GM12878 (cell line): Measurements from ENCODE around the gene DOK7. TPM values are rescaled to one million over a fixed set of nuclear protein-coding genes. Genes with fewer than 3 reads are reported as not detected.

Source experiments
- ATAC-seq: fragments of 200-7000 bp; cut with Tn5 transposase; 3 replicates; pipeline ENCODE4 v1.9.1; 2020; ENCODE audit warnings: mild to moderate bottlenecking, moderate library complexity
- BruUV-seq: library from RNA; stranded (reverse); fragments of 400-500 nt; replicated peaks from 2 replicates; lab custom pipeline; 2021; lab: Mats Ljungman, UMichigan
- CTCF ChIA-PET: fragments of 300-600 bp; sonication (Branson Sonifier 250); formaldehyde crosslinking; extraction: SDS; loops from one replicate; lab custom pipeline; 2021; ENCODE audit warnings: inconsistent platforms; lab: Yijun Ruan, JAX
- POLR2A ChIA-PET: fragments of 350-600 bp; formaldehyde crosslinking; extraction: SDS; loops from one replicate; lab custom pipeline; 2021; ENCODE audit warnings: inconsistent platforms; lab: Charles Lee
- RAD21 ChIA-PET: fragments of 300-600 bp; sonication (Branson Sonifier 250); formaldehyde crosslinking; loops from one replicate; lab custom pipeline; 2023; ENCODE audit warnings: antibody characterized with exemption; ENCODE audit not compliant: unreplicated experiment; lab: Charles Lee
- SMC1A ChIA-PET: fragments of 300-600 bp; sonication (Branson Sonifier 250); formaldehyde crosslinking; loops from one replicate; lab custom pipeline; 2023; ENCODE audit not compliant: unreplicated experiment, uncharacterized antibody; lab: Charles Lee
- DNase-seq: peaks from one replicate; pipeline ENCODE4 v3.0.0-alpha.2; 2011; ENCODE audit warnings: low read depth, low spot score
- FAIRE-seq: peaks from 3 replicates; lab custom pipeline; 2011; peaks lifted over from hg19 to GRCh38; lab: Jason Lieb, UNC
- H2AFZ ChIP-seq: 2 replicates; pipeline ENCODE4 v1.6.0; 2011; ENCODE audit warnings: low read depth, low read length, control low read depth; ENCODE audit not compliant: control insufficient read depth
- H3K27ac ChIP-seq: 2 replicates; pipeline ENCODE4 v1.5.1; 2011; ENCODE audit warnings: control low read depth; ENCODE audit not compliant: control insufficient read depth, insufficient read depth
- H3K27me3 ChIP-seq, 2 experiments: replicated peaks in 1 of 2; 2 replicates each; pipeline versions ENCODE4 v1.6.0 to v1.6.1; 2011; ENCODE audit warnings: low read length in 1 of 2; ENCODE audit not compliant: control insufficient read depth in 2 of 2, insufficient read depth in 2 of 2
- H3K36me3 ChIP-seq, 2 experiments: 2 replicates each; pipeline ENCODE4 v1.5.1; 2011; ENCODE audit warnings: low read length in 1 of 2; ENCODE audit not compliant: control insufficient read depth in 2 of 2, insufficient read depth in 2 of 2
- H3K4me1 ChIP-seq: 2 replicates; pipeline ENCODE4 v1.6.1; 2011; ENCODE audit warnings: mild to moderate bottlenecking, low read length, moderate library complexity, mixed read lengths; ENCODE audit not compliant: control insufficient read depth, insufficient read depth
- H3K4me2 ChIP-seq: 2 replicates; pipeline ENCODE4 v1.6.0; 2011; ENCODE audit warnings: control low read depth; ENCODE audit not compliant: control insufficient read depth, insufficient read depth
- H3K4me3 ChIP-seq: fragments of 200-600 bp; sonication (generic); 2 replicates; pipeline ENCODE4 v1.5.1; 2016
- H3K79me2 ChIP-seq: 2 replicates; pipeline ENCODE4 v1.6.0; 2011; ENCODE audit warnings: low read length; ENCODE audit not compliant: control insufficient read depth, insufficient read depth
- H3K9ac ChIP-seq: 2 replicates; pipeline ENCODE4 v1.8.0; 2011; ENCODE audit warnings: low read length, control low read depth, mixed read lengths; ENCODE audit not compliant: control insufficient read depth, insufficient read depth
- H3K9me3 ChIP-seq: replicated peaks from 3 replicates; pipeline ENCODE4 v1.5.1; 2011; ENCODE audit warnings: mild to moderate bottlenecking, low read length; ENCODE audit not compliant: control insufficient read depth, insufficient read depth
- H4K20me1 ChIP-seq: 2 replicates; pipeline ENCODE4 v1.6.0; 2011; ENCODE audit not compliant: control insufficient read depth, insufficient read depth
- BHLHE40 ChIP-seq, 2 experiments: fragments of 450-650 bp in 1 of 2; IDR thresholded peaks; 2 replicates each; pipeline ENCODE4 v1.6.1; 2011 to 2017; ENCODE audit warnings: low read depth in 2 of 2, borderline replicate concordance in 1 of 2, improper control_type of control experiment in 1 of 2, low read length in 1 of 2, mild to moderate bottlenecking in 1 of 2
- BMI1 ChIP-seq: fragments of 450-650 bp; IDR thresholded peaks from 2 replicates; pipeline ENCODE4 v1.6.1; 2016; ENCODE audit warnings: mild to moderate bottlenecking, moderate library complexity, borderline replicate concordance
- CBX3 ChIP-seq: fragments of 200-600 bp; sonication (generic); IDR thresholded peaks from 2 replicates; pipeline ENCODE4 v1.6.1; 2016; ENCODE audit warnings: low read depth, borderline replicate concordance
- CREM ChIP-seq: IDR thresholded peaks from 2 replicates; pipeline ENCODE4 v1.6.1; 2014; ENCODE audit warnings: antibody characterized with exemption, low read depth
- IKZF1 ChIP-seq: fragments of 450-650 bp; conservative IDR thresholded peaks from 2 replicates; pipeline ENCODE4 v1.6.1; 2017; ENCODE audit warnings: antibody characterized with exemption, mild to moderate bottlenecking
- JUNB ChIP-seq: IDR thresholded peaks from 2 replicates; pipeline ENCODE4 v1.6.1; 2016; ENCODE audit warnings: antibody characterized with exemption, mild to moderate bottlenecking
- MXI1 ChIP-seq: fragments of 150-350 bp; IDR thresholded peaks from 2 replicates; pipeline ENCODE4 v1.6.1; 2011; ENCODE audit warnings: low read depth, mild to moderate bottlenecking, inconsistent platforms, low read length, improper control_type of control experiment
- MYB ChIP-seq: fragments of 150-350 bp; IDR thresholded peaks from 2 replicates; pipeline ENCODE4 v1.6.1; 2014; ENCODE audit warnings: mild to moderate bottlenecking, low read depth, low read length, borderline replicate concordance
- NR2C2 ChIP-seq: IDR thresholded peaks from 2 replicates; pipeline ENCODE4 v1.6.1; 2011; ENCODE audit warnings: borderline replicate concordance, low read depth; ENCODE audit not compliant: control insufficient read depth, insufficient read length
- POLR2A ChIP-seq: IDR thresholded peaks from 2 replicates; pipeline ENCODE4 v1.6.1; 2011; ENCODE audit warnings: low read depth, mild to moderate bottlenecking, low read length
- SMAD5 ChIP-seq: IDR thresholded peaks from 2 replicates; pipeline ENCODE4 v1.6.1; 2016; ENCODE audit warnings: antibody characterized with exemption, low read depth
- WRNIP1 ChIP-seq: IDR thresholded peaks from 2 replicates; pipeline ENCODE4 v1.6.1; 2011; ENCODE audit warnings: low read depth, low read length, improper control_type of control experiment, borderline replicate concordance
- ZBED1 ChIP-seq: IDR thresholded peaks from 2 replicates; pipeline ENCODE4 v1.6.1; 2016; ENCODE audit warnings: borderline replicate concordance
- WGBS: methylation state at CpG from one replicate; pipeline ENCODE4 v1.1.6; 2016; ENCODE audit warnings: low lambda C conversion rate; ENCODE audit not compliant: insufficient replicate concordance, insufficient coverage; ENCODE audit errors: missing lambda C conversion rate; 5-methylcytosine and 5-hydroxymethylcytosine counted together
- in situ Hi-C: fragments of 300-500 bp; cut with MboI; formaldehyde crosslinking; loops from 9 replicates; pipeline ENCODE4 v1.14.3; 2018; ENCODE audit warnings: mixed read lengths
- intact Hi-C: fragments of 100-400 bp; cut with micrococcal nuclease; formaldehyde crosslinking; loops from one replicate; pipeline ENCODE4 v1.14.2; 2022; ENCODE audit not compliant: unreplicated experiment
- polyA plus RNA-seq, 11 experiments: library from polyadenylated mRNA; depleted of rRNA in 4 of 11; unstranded in 6 of 11; stranded (reverse) in 5 of 11; fragments of >200 nt; fragmentation: Nextera tagmentation in 4 of 11; fragmentation: Illumina TruSeq in 1 of 11; extraction: Ambion mirVana in 4 of 11; extraction: Trizol in 1 of 11; gene quantifications; 1 replicate in 1 of 11; 2 replicates in 10 of 11; pipeline versions ENCODE4 v1.2.1 to v1.2.3, GENCODE V29; 2011 to 2016; ENCODE audit warnings: inconsistent platforms in 2 of 11, missing spikeins in 2 of 11, low read depth in 1 of 11
- total RNA-seq, 4 experiments: library from RNA; depleted of rRNA in 3 of 4; stranded (reverse); fragments of >200 nt in 3 of 4; fragmentation: Illumina TruSeq in 1 of 4; extraction: Trizol in 1 of 4; gene quantifications; 2 replicates each; pipeline versions ENCODE4 v1.2.1 to v1.2.3, GENCODE V29; 2013 to 2021
- TF ChIP-seq, protein P1 (sequence below): fragments of 450-650 bp; conservative IDR thresholded peaks from 2 replicates; pipeline ENCODE4 v1.6.1; 2017; ENCODE audit warnings: mild to moderate bottlenecking, moderate library complexity
- TF ChIP-seq, protein P2 (sequence below): fragments of 450-650 bp; IDR thresholded peaks from 2 replicates; pipeline ENCODE4 v1.6.1; 2017; ENCODE audit warnings: low read depth, mild to moderate bottlenecking, moderate library complexity
- TF ChIP-seq, protein P3 (sequence below): fragments of 450-650 bp; IDR thresholded peaks from 2 replicates; pipeline ENCODE4 v1.6.1; 2017; ENCODE audit warnings: mild to moderate bottlenecking
- TF ChIP-seq, protein P4 (sequence below): fragments of 450-650 bp; IDR thresholded peaks from 2 replicates; pipeline ENCODE4 v1.6.1; 2014; ENCODE audit warnings: mild to moderate bottlenecking

The DOK7 gene
- total and polyA plus RNA-seq, 10 of the 15 experiments (the other 5 are each of a cell fraction or from before 2014, with no cell fraction given), result 0.04 to 0.46 (median 0.18) TPM; not detected in 4

DNA sequence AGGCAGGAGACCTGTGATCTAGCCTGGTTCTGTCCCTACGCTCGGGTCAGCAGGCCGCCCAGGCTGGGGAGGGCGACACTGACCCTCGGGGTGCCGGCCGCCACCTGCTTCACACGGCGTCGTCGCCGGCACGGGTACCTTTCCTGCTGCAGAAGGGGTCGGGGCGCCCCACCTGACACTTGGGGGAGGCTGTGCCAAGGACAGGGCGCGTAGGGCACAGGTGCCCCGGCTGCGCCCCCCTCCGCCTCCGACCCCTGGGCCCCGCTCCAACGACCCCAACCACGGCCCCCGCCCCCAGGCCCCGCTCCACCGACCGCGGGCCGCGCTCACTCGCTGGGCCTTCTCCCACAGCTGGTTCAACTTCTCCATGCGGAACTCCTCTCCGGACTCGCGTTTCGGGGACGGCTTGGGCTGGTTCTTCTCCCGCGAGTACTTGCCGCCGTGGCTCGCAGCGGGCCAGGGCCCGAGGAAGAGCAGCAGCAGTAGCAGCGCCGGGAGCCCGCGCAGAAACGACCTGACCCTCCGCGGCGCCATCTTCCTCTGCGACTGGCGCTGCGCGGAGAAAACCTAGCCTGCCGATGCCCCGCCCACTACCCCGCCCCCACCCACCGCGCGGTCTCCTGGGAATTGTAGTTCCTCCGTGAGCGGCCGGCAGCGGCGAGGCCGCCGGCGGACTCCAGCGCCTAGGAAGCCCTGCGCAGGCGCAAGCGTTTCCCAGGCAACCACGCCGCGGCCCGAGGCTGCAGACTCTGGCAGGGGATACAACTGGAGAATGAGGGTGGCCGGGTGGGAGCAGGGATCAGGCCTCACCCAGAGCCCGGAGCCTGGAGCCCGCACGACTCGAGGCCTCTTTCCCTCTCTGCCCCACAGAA, 69.0 kb downstream of the DOK7 start, which contains the start of gene LRPAP1:
LRPAP1 (minus strand) TSS at position 544 of the 872 bp plus-strand sequence; CDS start at position 534, 10 bp downstream.
- H3K27me3 ChIP-seq, result no peaks in the 10 kb centered on the region
- H3K4me2 ChIP-seq, result peak within 1 kb of the TSS; percentile 94
- H2AFZ ChIP-seq, result peak within 1 kb of the TSS; percentile 91
- in situ Hi-C loops (no loop called here), intact Hi-C loops (no loop called here)
- H3K9me3 ChIP-seq, result no peaks in the 10 kb centered on the region
- H3K4me3 ChIP-seq, result peak within 1 kb of the TSS; percentile 87
- RAD21 ChIA-PET, result no interaction called here
- peak within 1 kb of the TSS; percentile 72 for H3K9ac ChIP-seq
- H3K27ac ChIP-seq, result peak within 1 kb of the TSS; percentile 66; the same call in 1 of the 2 replicates
- WGBS, result under 1% methylated on average over 59 of the region's 84 CpGs
- BruUV-seq, result no TSS peak
- H3K79me2 ChIP-seq, result peaks cover 18% of the 10 kb centered on the region
- peaks cover 0 to 1% of the 10 kb centered on the region in 2 experiments; a peak in 1 of 4 replicates for H3K36me3 ChIP-seq
- DNase-seq (peak; percentile 36), ATAC-seq (peak; percentile 88), FAIRE-seq (peak; percentile 69)
- CTCF ChIA-PET, result no interaction called here
- POLR2A ChIA-PET, result no interaction called here
- peaks cover 4% of the 10 kb centered on the region; the same call in 1 of the 2 replicates for H4K20me1 ChIP-seq
- SMC1A ChIA-PET, result interaction anchor here (0.6 kb wide), 1 partner anchor 177 kb away, joined by 3 read pairs; no protein-coding TSS in a partner anchor
- H3K4me1 ChIP-seq, result peaks cover 13% of the 10 kb centered on the region
- TF ChIP-seq POLR2A (peak; percentile 99), CREM (peak; percentile 26; the same call in 1 of the 2 replicates), IKZF1 (peak; percentile 28; the same call in 1 of the 2 replicates), MYB (no peak), BMI1 (peak; percentile 92), WRNIP1 (no peak), SMAD5 (peak; percentile 75; the same call in 1 of the 2 replicates), JUNB (no peak), BHLHE40 (IDR thresholded peaks at IDR 0.05; ENCODE audit: borderline replicate concordance in 1 of 2, low read depth in 2 of 2, low read length in 1 of 2) (peak in 1 of 2 experiments; percentile 26; a peak in 1 of 4 replicates), NR2C2 (no peak), MXI1 (peak; percentile 84), CBX3 (no peak), ZBED1 (no peak)
- TF ChIP-seq, protein P1, sequence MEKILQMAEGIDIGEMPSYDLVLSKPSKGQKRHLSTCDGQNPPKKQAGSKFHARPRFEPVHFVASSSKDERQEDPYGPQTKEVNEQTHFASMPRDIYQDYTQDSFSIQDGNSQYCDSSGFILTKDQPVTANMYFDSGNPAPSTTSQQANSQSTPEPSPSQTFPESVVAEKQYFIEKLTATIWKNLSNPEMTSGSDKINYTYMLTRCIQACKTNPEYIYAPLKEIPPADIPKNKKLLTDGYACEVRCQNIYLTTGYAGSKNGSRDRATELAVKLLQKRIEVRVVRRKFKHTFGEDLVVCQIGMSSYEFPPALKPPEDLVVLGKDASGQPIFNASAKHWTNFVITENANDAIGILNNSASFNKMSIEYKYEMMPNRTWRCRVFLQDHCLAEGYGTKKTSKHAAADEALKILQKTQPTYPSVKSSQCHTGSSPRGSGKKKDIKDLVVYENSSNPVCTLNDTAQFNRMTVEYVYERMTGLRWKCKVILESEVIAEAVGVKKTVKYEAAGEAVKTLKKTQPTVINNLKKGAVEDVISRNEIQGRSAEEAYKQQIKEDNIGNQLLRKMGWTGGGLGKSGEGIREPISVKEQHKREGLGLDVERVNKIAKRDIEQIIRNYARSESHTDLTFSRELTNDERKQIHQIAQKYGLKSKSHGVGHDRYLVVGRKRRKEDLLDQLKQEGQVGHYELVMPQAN, result 0 out of 2 replicates have a peak, but pooled peaks have one; percentile 33
- TF ChIP-seq, protein P2, sequence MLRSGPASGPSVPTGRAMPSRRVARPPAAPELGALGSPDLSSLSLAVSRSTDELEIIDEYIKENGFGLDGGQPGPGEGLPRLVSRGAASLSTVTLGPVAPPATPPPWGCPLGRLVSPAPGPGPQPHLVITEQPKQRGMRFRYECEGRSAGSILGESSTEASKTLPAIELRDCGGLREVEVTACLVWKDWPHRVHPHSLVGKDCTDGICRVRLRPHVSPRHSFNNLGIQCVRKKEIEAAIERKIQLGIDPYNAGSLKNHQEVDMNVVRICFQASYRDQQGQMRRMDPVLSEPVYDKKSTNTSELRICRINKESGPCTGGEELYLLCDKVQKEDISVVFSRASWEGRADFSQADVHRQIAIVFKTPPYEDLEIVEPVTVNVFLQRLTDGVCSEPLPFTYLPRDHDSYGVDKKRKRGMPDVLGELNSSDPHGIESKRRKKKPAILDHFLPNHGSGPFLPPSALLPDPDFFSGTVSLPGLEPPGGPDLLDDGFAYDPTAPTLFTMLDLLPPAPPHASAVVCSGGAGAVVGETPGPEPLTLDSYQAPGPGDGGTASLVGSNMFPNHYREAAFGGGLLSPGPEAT, result no peak
- TF ChIP-seq, protein P3, sequence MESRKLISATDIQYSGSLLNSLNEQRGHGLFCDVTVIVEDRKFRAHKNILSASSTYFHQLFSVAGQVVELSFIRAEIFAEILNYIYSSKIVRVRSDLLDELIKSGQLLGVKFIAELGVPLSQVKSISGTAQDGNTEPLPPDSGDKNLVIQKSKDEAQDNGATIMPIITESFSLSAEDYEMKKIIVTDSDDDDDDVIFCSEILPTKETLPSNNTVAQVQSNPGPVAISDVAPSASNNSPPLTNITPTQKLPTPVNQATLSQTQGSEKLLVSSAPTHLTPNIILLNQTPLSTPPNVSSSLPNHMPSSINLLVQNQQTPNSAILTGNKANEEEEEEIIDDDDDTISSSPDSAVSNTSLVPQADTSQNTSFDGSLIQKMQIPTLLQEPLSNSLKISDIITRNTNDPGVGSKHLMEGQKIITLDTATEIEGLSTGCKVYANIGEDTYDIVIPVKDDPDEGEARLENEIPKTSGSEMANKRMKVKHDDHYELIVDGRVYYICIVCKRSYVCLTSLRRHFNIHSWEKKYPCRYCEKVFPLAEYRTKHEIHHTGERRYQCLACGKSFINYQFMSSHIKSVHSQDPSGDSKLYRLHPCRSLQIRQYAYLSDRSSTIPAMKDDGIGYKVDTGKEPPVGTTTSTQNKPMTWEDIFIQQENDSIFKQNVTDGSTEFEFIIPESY, result no peak
- TF ChIP-seq, protein P4, sequence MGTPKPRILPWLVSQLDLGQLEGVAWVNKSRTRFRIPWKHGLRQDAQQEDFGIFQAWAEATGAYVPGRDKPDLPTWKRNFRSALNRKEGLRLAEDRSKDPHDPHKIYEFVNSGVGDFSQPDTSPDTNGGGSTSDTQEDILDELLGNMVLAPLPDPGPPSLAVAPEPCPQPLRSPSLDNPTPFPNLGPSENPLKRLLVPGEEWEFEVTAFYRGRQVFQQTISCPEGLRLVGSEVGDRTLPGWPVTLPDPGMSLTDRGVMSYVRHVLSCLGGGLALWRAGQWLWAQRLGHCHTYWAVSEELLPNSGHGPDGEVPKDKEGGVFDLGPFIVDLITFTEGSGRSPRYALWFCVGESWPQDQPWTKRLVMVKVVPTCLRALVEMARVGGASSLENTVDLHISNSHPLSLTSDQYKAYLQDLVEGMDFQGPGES, result no peak
